NT2/D1 (cell line): ENCODE data around the gene RHOBTB1.
A peak's percentile ranks its signal among the peaks of the same experiment; 100 is the strongest.

ENCODE experiments used
- DNase-seq: peaks from one replicate; pipeline ENCODE4 v3.0.0-alpha.2; 2011; ENCODE audit warnings: low read depth, low spot score
- H3K27me3 ChIP-seq: 2 replicates; pipeline ENCODE4 v1.6.0; 2011; ENCODE audit warnings: mild to moderate bottlenecking; ENCODE audit not compliant: insufficient read length, insufficient read depth
- H3K36me3 ChIP-seq: 2 replicates; pipeline ENCODE4 v1.6.1; 2011; ENCODE audit warnings: mild to moderate bottlenecking, low read length, mixed read lengths; ENCODE audit not compliant: insufficient read depth, insufficient read length
- H3K4me1 ChIP-seq: 2 replicates; pipeline ENCODE4 v1.5.1; 2011; ENCODE audit not compliant: insufficient read depth, insufficient read length
- H3K4me3 ChIP-seq: 2 replicates; pipeline ENCODE4 v1.5.1; 2011; ENCODE audit warnings: low read depth; ENCODE audit not compliant: insufficient read length
- H3K9ac ChIP-seq: 2 replicates; pipeline ENCODE4 v1.6.0; 2011; ENCODE audit warnings: low read depth; ENCODE audit not compliant: insufficient read length
- H3K9me3 ChIP-seq: 2 replicates; pipeline ENCODE4 v1.5.1; 2011; ENCODE audit warnings: mild to moderate bottlenecking, low read length; ENCODE audit not compliant: insufficient read depth
- SUZ12 ChIP-seq: IDR thresholded peaks from 2 replicates; pipeline ENCODE4 v1.6.1; 2011; ENCODE audit not compliant: insufficient read length, insufficient read depth; ENCODE audit errors: extremely low read depth
- YY1 ChIP-seq: IDR thresholded peaks from 2 replicates; pipeline ENCODE4 v1.6.1; 2011; ENCODE audit not compliant: insufficient read length, insufficient read depth
- ZNF274 ChIP-seq: IDR thresholded peaks from 2 replicates; pipeline ENCODE4 v1.6.1; 2011; ENCODE audit warnings: mild to moderate bottlenecking, low read depth, low read length

RHOBTB1 gene

GRCh38 chr10:60970526-60970925 lies 26.5 kb upstream of the RHOBTB1 start:
- no peaks in the 10 kb centered on the region for H3K4me1 ChIP-seq
- no peaks in the 10 kb centered on the region for H3K9me3 ChIP-seq
- no peaks in the 10 kb centered on the region for H3K36me3 ChIP-seq
- no peak for TF ChIP-seq YY1
- no peak for TF ChIP-seq SUZ12
- TF ChIP-seq ZNF274: no peak
- H3K4me3 ChIP-seq: no peak overlapping the region
- DNase-seq: no peak
- no peak overlapping the region for H3K9ac ChIP-seq
- no peaks in the 10 kb centered on the region for H3K27me3 ChIP-seq

- no peak for DNase-seq
- Histone ChIP-seq H3K36me3 (no peaks in the 10 kb centered on the region), H3K4me3 (no peak overlapping the region), H3K4me1 (no peaks in the 10 kb centered on the region), H3K9me3 (no peaks in the 10 kb centered on the region), H3K27me3 (no peaks in the 10 kb centered on the region), H3K9ac (no peak overlapping the region)
- TF ChIP-seq SUZ12 (no peak), ZNF274 (no peak), YY1 (no peak)
These were observed 24.5 kb upstream of the RHOBTB1 start for GRCh38 chr10:60968504-60968903.

GRCh38 chr10:60967854-60968484 lies 24.0 kb upstream of the RHOBTB1 start:
- DNase-seq: no peak
- no peak overlapping the region for H3K4me3 ChIP-seq
- no peaks in the 10 kb centered on the region for H3K36me3 ChIP-seq
- H3K4me1 ChIP-seq: no peaks in the 10 kb centered on the region
- TF ChIP-seq YY1 (no peak), ZNF274 (no peak), SUZ12 (no peak)
- H3K9me3 ChIP-seq: no peaks in the 10 kb centered on the region
- no peaks in the 10 kb centered on the region for H3K27me3 ChIP-seq
- H3K9ac ChIP-seq: no peak overlapping the region

GRCh38 chr10:60967260-60967659 lies 23.3 kb upstream of the RHOBTB1 start:
- H3K36me3 ChIP-seq: no peaks in the 10 kb centered on the region
- no peaks in the 10 kb centered on the region for H3K4me1 ChIP-seq
- no peak overlapping the region for H3K4me3 ChIP-seq
- TF ChIP-seq SUZ12: no peak
- TF ChIP-seq YY1: no peak
- no peak for TF ChIP-seq ZNF274
- H3K9me3 ChIP-seq: no peaks in the 10 kb centered on the region
- H3K27me3 ChIP-seq: no peaks in the 10 kb centered on the region
- no peak for DNase-seq
- H3K9ac ChIP-seq: no peak overlapping the region

GRCh38 chr10:60965696-60966095 lies 21.7 kb upstream of the RHOBTB1 start:
- H3K9ac ChIP-seq: no peak overlapping the region
- H3K4me1 ChIP-seq: no peaks in the 10 kb centered on the region
- no peak overlapping the region for H3K4me3 ChIP-seq
- H3K9me3 ChIP-seq: no peaks in the 10 kb centered on the region
- H3K36me3 ChIP-seq: no peaks in the 10 kb centered on the region
- no peaks in the 10 kb centered on the region for H3K27me3 ChIP-seq
- TF ChIP-seq ZNF274 (no peak), SUZ12 (no peak), YY1 (no peak)
- no peak for DNase-seq

GRCh38 chr10:60964257-60965235 lies 20.6 kb upstream of the RHOBTB1 start:
- H3K4me1 ChIP-seq: no peaks in the 10 kb centered on the region
- TF ChIP-seq ZNF274: no peak
- TF ChIP-seq SUZ12: no peak
- DNase-seq: peak; percentile 35
- no peak overlapping the region for H3K9ac ChIP-seq
- no peak overlapping the region for H3K4me3 ChIP-seq
- no peaks in the 10 kb centered on the region for H3K36me3 ChIP-seq
- H3K9me3 ChIP-seq: no peaks in the 10 kb centered on the region
- H3K27me3 ChIP-seq: no peaks in the 10 kb centered on the region
